Measurements from ENCODE around the gene C17orf113.

The C17orf113 gene

GRCh38 chr17:42072323-42073187, 22.2 kb upstream of the C17orf113 start:
- DNase-seq, result no peak

- no peak for DNase-seq
Measured at GRCh38 chr17:42071810-42072209, 21.4 kb upstream of the C17orf113 start.

- DNase-seq, result no peak
Measured at GRCh38 chr17:42068979-42069378, 18.6 kb upstream of the C17orf113 start.

GRCh38 chr17:42067371-42068091, 17.1 kb upstream of the C17orf113 start:
- DNase-seq, result peak; percentile 33

- DNase-seq, result no peak
Measured at GRCh38 chr17:42065201-42065600, 14.8 kb upstream of the C17orf113 start.

GRCh38 chr17:42062681-42063080, 12.3 kb upstream of the C17orf113 start:
- DNase-seq, result no peak

- DNase-seq, result no peak
Measured at GRCh38 chr17:42061646-42062487, 11.5 kb upstream of the C17orf113 start.

- no peak for DNase-seq
Measured at GRCh38 chr17:42060231-42060630, 9.8 kb upstream of the C17orf113 start.

GRCh38 chr17:42059815-42060214, 9.4 kb upstream of the C17orf113 start:
- no peak for DNase-seq

- no peak for DNase-seq
Measured at GRCh38 chr17:42058063-42058462, 7.7 kb upstream of the C17orf113 start.

- no peak for DNase-seq
Measured at GRCh38 chr17:42056635-42057034, 6.2 kb upstream of the C17orf113 start.

GRCh38 chr17:42055496-42055895, 5.1 kb upstream of the C17orf113 start:
- no peak for DNase-seq

GRCh38 chr17:42055027-42055426, 4.6 kb upstream of the C17orf113 start:
- no peak for DNase-seq

GRCh38 chr17:42053731-42054500, 3.5 kb upstream of the C17orf113 start:
- no peak for DNase-seq

- no peak for DNase-seq
Measured at GRCh38 chr17:42052346-42052877, 2.0 kb upstream of the C17orf113 start.

GRCh38 chr17:42051645-42052044, 1.2 kb upstream of the C17orf113 start:
- no peak for DNase-seq

GRCh38 chr17:42051013-42051400, 606 bp upstream of the C17orf113 start:
- DNase-seq, result no peak

- peak; percentile 1 for DNase-seq
Measured at GRCh38 chr17:42049834-42050392, 488 bp downstream of the C17orf113 start.

- no peak for DNase-seq
Measured at GRCh38 chr17:42047343-42047742, 3.1 kb downstream of the C17orf113 start.

- no peak for DNase-seq
Measured at GRCh38 chr17:42045719-42046118, 4.7 kb downstream of the C17orf113 start.

GRCh38 chr17:42042598-42043319, 7.6 kb downstream of the C17orf113 start:
- DNase-seq, result no peak
